HL-60 (cell line): ENCODE data around the gene TMEM184A.

Experiments
- DNase-seq, 2 experiments: peaks; one replicate each; pipeline ENCODE4 v3.0.0-alpha.2; 2010 to 2020; ENCODE audit warnings: low read depth in 1 of 2, low spot score in 1 of 2
- H3K27ac ChIP-seq: fragments of 250-450 bp; sonication (Bioruptor Pico); replicated peaks from 2 replicates; pipeline ENCODE4 v1.5.1; 2020; ENCODE audit warnings: mild to moderate bottlenecking, moderate library complexity
- H3K27me3 ChIP-seq: fragments of 250-450 bp; sonication (Bioruptor Pico); 2 replicates; pipeline ENCODE4 v1.5.1; 2021; ENCODE audit warnings: mild to moderate bottlenecking, moderate library complexity; ENCODE audit not compliant: insufficient read depth, poor library complexity, severe bottlenecking
- H3K4me3 ChIP-seq: replicated peaks from 2 replicates; pipeline ENCODE4 v1.5.1; 2011; ENCODE audit warnings: mild to moderate bottlenecking, control low read depth, low read length; ENCODE audit not compliant: insufficient read depth
- CTCF ChIP-seq: IDR thresholded peaks from one replicate; pipeline ENCODE4 v1.5.1; 2011; ENCODE audit warnings: low read length, control low read depth, inconsistent platforms; ENCODE audit not compliant: insufficient read depth
- GABPA ChIP-seq: IDR thresholded peaks from 2 replicates; pipeline ENCODE4 v1.6.1; 2012; ENCODE audit warnings: low read depth
- POLR2AphosphoS5 ChIP-seq: IDR thresholded peaks from 2 replicates; pipeline ENCODE4 v1.6.1; 2012; ENCODE audit warnings: low read depth
- REST ChIP-seq: IDR thresholded peaks from 2 replicates; pipeline ENCODE4 v1.6.1; 2012; ENCODE audit warnings: low read depth; ENCODE audit not compliant: insufficient replicate concordance
- SPI1 ChIP-seq: IDR thresholded peaks from 2 replicates; pipeline ENCODE4 v1.6.1; 2012; ENCODE audit warnings: low read depth, mild to moderate bottlenecking, borderline replicate concordance

TMEM184A gene

DNA sequence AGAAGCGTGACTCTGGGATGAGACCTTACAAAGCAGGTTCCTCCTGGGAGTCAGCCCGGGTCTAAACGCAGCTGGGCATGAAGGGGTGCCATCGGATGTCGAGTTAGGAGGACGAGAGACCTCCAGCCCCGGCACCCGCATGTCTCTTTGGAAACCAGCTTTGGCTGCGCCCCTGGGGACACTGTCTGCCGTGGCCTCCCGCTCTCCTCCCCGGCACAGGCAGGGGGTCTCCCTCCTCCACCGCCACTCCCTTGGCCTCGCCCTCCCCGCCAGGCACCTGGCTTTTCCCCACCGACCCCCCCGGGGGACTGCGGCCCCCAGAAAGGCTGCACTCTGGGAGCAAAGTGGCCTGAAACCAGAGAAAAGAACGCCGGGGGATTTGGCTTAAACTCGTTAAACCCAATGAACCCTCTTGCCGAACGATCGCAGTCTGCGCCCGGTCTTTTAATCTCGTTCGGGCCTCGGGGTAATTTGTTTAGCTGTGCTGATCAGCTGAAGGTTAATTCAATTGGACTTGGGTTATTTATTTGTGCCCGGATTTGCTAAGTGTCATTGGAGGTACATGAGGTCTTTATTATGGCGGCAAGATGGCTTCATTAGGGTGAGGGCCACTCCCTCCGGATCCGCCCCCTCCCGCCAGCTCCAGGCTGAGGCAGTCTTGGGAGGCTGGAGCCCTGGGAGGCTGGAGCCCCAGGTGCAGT, 30.3 kb upstream of the TMEM184A start:
- H3K4me3 ChIP-seq, result no peak overlapping the region
- peaks cover 10% of the 10 kb centered on the region for H3K27me3 ChIP-seq
- DNase-seq, result no peak
- no peak overlapping the region for H3K27ac ChIP-seq
- no peak for TF ChIP-seq REST
- TF ChIP-seq POLR2AphosphoS5, result no peak
- no peak for TF ChIP-seq CTCF
- TF ChIP-seq SPI1, result no peak
- no peak for TF ChIP-seq GABPA

DNA sequence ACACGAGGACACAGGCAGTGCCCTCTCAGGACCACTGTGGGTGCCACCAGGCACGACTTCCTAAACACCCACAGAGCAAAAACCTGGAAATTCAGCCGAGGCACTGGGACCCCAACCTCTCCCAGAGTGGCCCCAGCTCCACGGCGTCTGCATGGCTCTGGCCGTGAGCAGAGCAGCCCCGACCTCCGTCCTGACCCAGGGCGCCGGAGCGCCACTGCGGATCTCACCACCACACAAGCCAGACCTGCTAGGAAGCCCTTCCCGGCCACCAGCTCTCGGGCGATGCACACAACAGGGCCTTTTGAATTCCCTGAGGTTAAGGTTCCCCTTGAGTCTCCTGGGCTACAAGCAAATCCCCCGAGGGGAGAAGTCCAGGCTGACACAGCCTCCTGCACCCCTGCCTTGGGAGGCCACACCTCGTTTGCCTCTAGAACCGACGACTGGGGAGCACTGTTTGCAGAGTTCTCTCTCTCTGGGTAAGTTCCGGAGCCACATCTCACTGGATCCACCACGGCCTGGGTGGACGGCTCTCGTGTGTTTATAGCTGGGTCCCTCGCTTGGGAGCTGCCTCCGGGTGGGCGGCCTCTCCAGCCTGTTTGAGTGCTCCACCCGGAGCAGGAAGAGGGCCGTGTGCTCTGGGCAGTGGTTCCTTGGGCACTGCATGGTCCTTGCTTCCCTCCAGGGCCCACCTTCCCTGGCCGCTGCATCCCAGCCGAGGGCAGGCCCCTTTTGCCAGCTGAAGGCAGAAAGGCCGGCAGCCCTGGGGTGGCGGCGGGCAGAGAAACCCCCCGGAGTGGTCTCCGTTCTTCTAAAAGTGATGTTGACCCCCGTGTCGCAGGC, 29.4 kb upstream of the TMEM184A start:
- H3K27ac ChIP-seq, result no peak overlapping the region
- no peak overlapping the region for H3K4me3 ChIP-seq

More for the DNA sequence above, 29.4 kb upstream of the TMEM184A start:
- TF ChIP-seq POLR2AphosphoS5 (no peak), GABPA (no peak), SPI1 (no peak), REST (no peak), CTCF (no peak)
- H3K27me3 ChIP-seq, result peaks cover 3% of the 10 kb centered on the region
- no peak for DNase-seq
